ENCODE data around the gene GDF7. TPM values are rescaled to one million over a fixed set of nuclear protein-coding genes. Genes with fewer than 3 reads are reported as not detected.

The GDF7 gene
- total and polyA plus RNA-seq, 2 of the 8 experiments (the other 6 are each of a cell fraction or from before 2014, with no cell fraction given): 0.04 to 0.06 TPM

DNA sequence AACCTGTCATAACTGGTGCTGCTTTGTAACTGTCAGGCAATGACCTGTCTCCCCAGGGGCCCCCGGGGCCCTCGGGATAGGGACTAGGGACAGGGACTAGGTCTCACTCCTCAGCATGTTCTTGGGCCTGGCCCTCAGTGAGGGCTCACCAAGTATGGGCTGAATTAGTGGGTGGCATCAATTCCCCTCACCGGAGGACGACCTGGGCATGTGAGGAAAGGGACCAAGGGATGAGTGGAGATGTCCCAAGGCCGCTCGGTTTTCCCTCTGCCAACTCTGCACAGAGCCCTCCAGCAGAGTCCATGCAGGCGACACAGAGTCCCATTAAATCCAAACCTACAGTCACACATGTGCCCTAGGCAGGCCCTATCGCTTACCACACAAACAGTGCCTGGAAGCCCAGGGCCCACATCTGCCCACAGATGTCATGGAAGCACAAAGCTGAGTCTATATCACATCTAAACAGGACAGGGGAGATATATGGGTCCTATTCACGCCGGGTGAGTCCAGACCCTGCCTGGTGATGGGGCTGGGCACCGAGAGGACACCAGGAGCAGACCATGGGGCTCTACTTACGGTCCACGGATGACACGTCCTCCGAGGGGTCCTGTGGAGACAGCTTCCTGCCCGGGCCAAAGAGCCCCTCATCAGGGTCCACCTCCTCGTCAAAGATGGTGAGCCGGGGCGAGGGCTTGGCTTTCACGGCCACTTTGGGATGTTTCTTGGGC lies 42.6 kb upstream of the GDF7 start (continued):
- TF ChIP-seq GTF2F1 (IDR thresholded peaks at IDR 0.05; ENCODE audit: borderline replicate concordance, low read depth, low read length): no peak

Data from H1 (cell line).